ENCODE measurements around the gene PPP2R3C. TPM values are rescaled to one million over a fixed set of nuclear protein-coding genes. Genes with fewer than 3 reads are reported as not detected.
A peak's percentile ranks its signal among the peaks of the same experiment; 100 is the strongest.

Gene PPP2R3C
- total RNA-seq = 10 to 100 TPM; 38.2 to 40.7 TPM

- peaks cover 58% of the 10 kb centered on the region for H3K4me1 Mint-ChIP-seq (ENCODE audit: low read depth)
- ChIA-PET CTCF (interaction anchor here (0.9 to 2.5 kb wide), 6 partner anchors 14 to 294 kb away, joined by 3 to 8 read pairs (median 3); no protein-coding TSS in a partner anchor), POLR2A (interaction anchor here (0.5 to 7.2 kb wide), 13 partner anchors 9 to 426 kb away, joined by 3 to 56 read pairs (median 4); partner anchors contain the start of genes FAM177A1 and NFKBIA)
- peak; percentile 86 for ATAC-seq
- peak within 1 kb of the TSS; percentile 99 for H3K27ac Mint-ChIP-seq
- intact Hi-C loops (cut with micrococcal nuclease) = loop anchor here (2.0 to 5.0 kb wide), 3 partner anchors 139 to 295 kb away; partner anchors contain the start of genes PSMA6 and SRP54
- peak; percentile 94 for DNase-seq
- TF ChIP-seq CTCF (IDR thresholded peaks at IDR 0.05) = no peak
- no peaks in the 10 kb centered on the region for H3K27me3 Mint-ChIP-seq
- no peaks in the 10 kb centered on the region for H3K9me3 Mint-ChIP-seq
- peak within 1 kb of the TSS; percentile 84 for H3K4me3 Mint-ChIP-seq
- peaks cover 30% of the 10 kb centered on the region for H3K36me3 Mint-ChIP-seq (ENCODE audit: low read depth)
These were observed at the start of gene PPP2R3C, which contains the start of gene PRORP for GRCh38 chr14:35121887-35122695. TSS of gene PPP2R3C (minus strand) at chr14:35121990. CDS start at chr14:35121959, 31 bp downstream. TSS of gene PRORP (plus strand) at chr14:35122552. CDS start at chr14:35123246, 694 bp downstream.

DNA sequence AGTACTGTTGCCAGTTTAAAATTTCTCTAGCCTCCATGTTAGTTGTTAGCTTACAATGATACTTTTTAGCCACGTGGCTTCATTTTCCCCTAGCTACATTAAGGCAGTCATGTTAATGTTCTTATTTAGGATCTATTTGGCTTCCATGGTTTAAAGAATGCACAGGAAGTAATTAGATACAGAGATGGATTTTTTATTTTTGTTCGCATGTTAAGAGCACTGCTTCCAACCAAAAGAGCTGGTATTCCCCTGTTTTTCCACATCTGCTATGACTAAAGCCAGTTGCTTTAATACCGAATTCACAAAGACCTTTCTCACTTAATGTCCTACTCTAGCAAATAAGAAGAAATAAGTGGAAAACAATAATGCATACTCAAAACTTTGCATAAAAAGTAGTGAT, 45.7 kb upstream of the PPP2R3C start:
- ChIA-PET CTCF (interaction anchor here (1.4 to 1.9 kb wide), 2 partner anchors 28 to 62 kb away, joined by 3 to 6 read pairs; no protein-coding TSS in a partner anchor), POLR2A (interaction anchor here (0.6 kb wide), 2 partner anchors 235 to 274 kb away, joined by 3 read pairs; no protein-coding TSS in a partner anchor)
- H3K36me3 Mint-ChIP-seq (ENCODE audit: low read depth) = peaks cover 27% of the 10 kb centered on the region
- intact Hi-C loops (cut with micrococcal nuclease) = no loop called here
- H3K9me3 Mint-ChIP-seq = peaks cover 4% of the 10 kb centered on the region
- no peak for ATAC-seq
- no peak for TF ChIP-seq CTCF (IDR thresholded peaks at IDR 0.05)
- no peak overlapping the region for H3K4me3 Mint-ChIP-seq
- no peaks in the 10 kb centered on the region for H3K27me3 Mint-ChIP-seq
- DNase-seq = no peak
- peaks cover 2% of the 10 kb centered on the region for H3K4me1 Mint-ChIP-seq (ENCODE audit: low read depth)
- H3K27ac Mint-ChIP-seq = no peak overlapping the region

GRCh38 chr14:35164849-35165248, 43.1 kb upstream of the PPP2R3C start:
- DNase-seq (no peak), ATAC-seq (no peak)
- Mint-ChIP-seq H3K9me3 (peaks cover 4% of the 10 kb centered on the region), H3K36me3 (ENCODE audit: low read depth) (peaks cover 29% of the 10 kb centered on the region), H3K27me3 (no peaks in the 10 kb centered on the region), H3K27ac (no peak overlapping the region), H3K4me1 (ENCODE audit: low read depth) (peaks cover 22% of the 10 kb centered on the region), H3K4me3 (no peak overlapping the region)
- ChIA-PET CTCF (no interaction called here), POLR2A (no interaction called here)
- TF ChIP-seq CTCF (IDR thresholded peaks at IDR 0.05) = no peak
- intact Hi-C loops (cut with micrococcal nuclease) = no loop called here

DNA sequence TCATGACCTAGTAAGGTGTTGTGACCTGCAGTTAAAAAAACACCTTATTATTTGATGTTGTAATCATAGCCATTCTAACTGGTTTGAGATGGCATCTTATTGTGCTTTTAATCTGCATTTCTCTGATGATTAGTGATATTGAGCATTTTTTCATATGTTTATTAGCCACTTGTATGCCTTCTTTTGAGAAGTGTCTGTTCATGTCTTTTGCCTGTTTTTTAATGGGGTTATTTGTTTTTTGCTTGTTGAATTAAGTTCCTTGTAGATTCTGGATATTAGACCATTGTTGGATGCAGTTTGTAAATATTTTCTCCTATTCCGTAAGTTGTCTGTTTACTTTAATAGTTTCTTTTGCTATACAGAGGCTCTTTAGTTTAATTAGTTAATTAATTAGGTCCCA, 41.6 kb upstream of the PPP2R3C start:
- ATAC-seq = no peak
- no peaks in the 10 kb centered on the region for H3K9me3 Mint-ChIP-seq
- ChIA-PET CTCF (no interaction called here), POLR2A (interaction anchor here (0.6 kb wide), 1 partner anchor 242 kb away, joined by 3 read pairs; no protein-coding TSS in a partner anchor)
- no peak for TF ChIP-seq CTCF (IDR thresholded peaks at IDR 0.05)
- H3K27ac Mint-ChIP-seq = no peak overlapping the region
- H3K4me1 Mint-ChIP-seq (ENCODE audit: low read depth) = peaks cover 27% of the 10 kb centered on the region
- H3K4me3 Mint-ChIP-seq = no peak overlapping the region
- DNase-seq = no peak
- H3K36me3 Mint-ChIP-seq (ENCODE audit: low read depth) = peaks cover 28% of the 10 kb centered on the region
- no peaks in the 10 kb centered on the region for H3K27me3 Mint-ChIP-seq
- intact Hi-C loops (cut with micrococcal nuclease) = no loop called here

DNA sequence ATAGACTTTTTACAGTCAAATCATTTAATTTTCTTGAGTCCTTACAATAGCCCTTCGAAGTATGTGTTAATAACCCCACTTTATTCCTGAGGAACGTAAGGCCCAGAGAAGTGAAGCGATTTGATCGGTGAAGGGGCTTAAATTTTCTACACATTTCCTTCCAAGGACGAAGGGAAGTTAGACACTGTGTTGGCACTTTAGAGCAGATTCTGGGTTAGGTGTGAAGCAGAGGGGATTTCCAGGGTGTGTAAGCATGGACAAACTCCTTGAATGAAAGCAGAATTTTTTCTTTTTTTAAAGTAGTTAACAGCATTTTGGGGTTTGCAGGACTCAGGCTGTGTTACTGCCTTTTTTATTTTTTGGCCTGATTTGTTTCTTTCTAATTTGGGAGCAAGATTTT, 39.4 kb upstream of the PPP2R3C start:
- Mint-ChIP-seq H3K36me3 (ENCODE audit: low read depth) (peaks cover 17% of the 10 kb centered on the region), H3K9me3 (no peaks in the 10 kb centered on the region), H3K4me3 (no peak overlapping the region), H3K27ac (peak overlapping the region; percentile 74), H3K27me3 (no peaks in the 10 kb centered on the region), H3K4me1 (ENCODE audit: low read depth) (peaks cover 33% of the 10 kb centered on the region)
- intact Hi-C loops (cut with micrococcal nuclease) = no loop called here
- peak; percentile 86 for ATAC-seq
- POLR2A ChIA-PET = interaction anchor here (1.3 kb wide), 1 partner anchor 243 kb away, joined by 4 read pairs; no protein-coding TSS in a partner anchor
- peak; percentile 50 for DNase-seq
- TF ChIP-seq CTCF (IDR thresholded peaks at IDR 0.05) = no peak
- CTCF ChIA-PET = interaction anchor here (1.6 kb wide), 1 partner anchor 253 kb away, joined by 6 read pairs; no protein-coding TSS in a partner anchor

Data from activated CD8-positive, alpha-beta T cell treated with anti-CD3 and anti-CD28 coated beads for 36 hours (primary cell).